Suprapubic skin (tissue), 4 donors: ENCODE results near the gene MYBPH.

Experiments
- EP300 ChIP-seq: sonication (generic); formaldehyde crosslinking; IDR thresholded peaks from one replicate; pipeline ENCODE4 v1.6.1; 2017; ENCODE audit warnings: antibody characterized with exemption
- POLR2A ChIP-seq, 2 donors: fragments of 450-650 bp; IDR thresholded peaks; one replicate each; pipeline ENCODE4 v1.6.1; 2017; ENCODE audit warnings: antibody characterized with exemption in 2 of 2, mild to moderate bottlenecking in 2 of 2, moderate library complexity in 2 of 2
- POLR2AphosphoS5 ChIP-seq, 3 donors: sonication (generic); formaldehyde crosslinking; IDR thresholded peaks; one replicate each; pipeline ENCODE4 v1.6.1; 2017; ENCODE audit warnings: antibody characterized with exemption in 3 of 3
- TF ChIP-seq, protein P1 (sequence below), 2 donors: fragments of 200-600 bp in 1 of 2; fragments of 450-650 bp in 1 of 2; sonication (generic) in 1 of 2; IDR thresholded peaks; one replicate each; pipeline ENCODE4 v1.5.1; 2016 to 2019; ENCODE audit warnings: antibody characterized with exemption in 2 of 2, mild to moderate bottlenecking in 1 of 2, moderate library complexity in 1 of 2

DNA sequence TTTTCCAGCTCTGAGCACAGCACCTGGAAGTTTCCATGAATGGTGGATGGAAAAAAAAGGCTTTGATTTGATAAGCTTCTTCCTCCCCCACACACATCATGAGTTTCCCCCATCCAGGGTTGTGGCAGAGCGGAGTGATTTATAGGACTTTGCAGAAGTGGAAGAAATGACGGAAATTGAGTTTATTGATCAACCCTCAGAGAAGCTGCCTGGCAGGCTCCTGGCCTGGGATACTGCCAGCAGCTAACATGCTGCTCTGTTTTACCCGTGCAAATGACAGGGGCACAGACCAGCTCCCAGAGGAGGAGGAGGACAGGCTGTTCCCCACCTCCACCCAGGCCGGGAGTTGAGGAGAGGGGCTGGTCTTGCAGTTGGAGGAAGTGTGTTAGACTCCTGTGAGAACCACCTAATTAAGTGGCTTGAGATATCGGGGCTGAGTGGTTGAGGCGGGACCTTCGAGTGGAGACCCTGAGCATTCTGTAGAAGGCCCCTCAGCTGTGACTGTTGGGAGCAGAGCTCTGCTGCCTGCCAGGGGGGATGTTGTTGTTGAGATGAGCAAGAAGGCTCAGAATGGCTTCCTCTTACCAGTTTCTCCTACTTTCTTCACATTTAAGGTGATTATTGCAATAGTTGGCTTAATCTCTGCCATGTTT lies 26.3 kb downstream of the MYBPH start:
- TF ChIP-seq, protein P1, sequence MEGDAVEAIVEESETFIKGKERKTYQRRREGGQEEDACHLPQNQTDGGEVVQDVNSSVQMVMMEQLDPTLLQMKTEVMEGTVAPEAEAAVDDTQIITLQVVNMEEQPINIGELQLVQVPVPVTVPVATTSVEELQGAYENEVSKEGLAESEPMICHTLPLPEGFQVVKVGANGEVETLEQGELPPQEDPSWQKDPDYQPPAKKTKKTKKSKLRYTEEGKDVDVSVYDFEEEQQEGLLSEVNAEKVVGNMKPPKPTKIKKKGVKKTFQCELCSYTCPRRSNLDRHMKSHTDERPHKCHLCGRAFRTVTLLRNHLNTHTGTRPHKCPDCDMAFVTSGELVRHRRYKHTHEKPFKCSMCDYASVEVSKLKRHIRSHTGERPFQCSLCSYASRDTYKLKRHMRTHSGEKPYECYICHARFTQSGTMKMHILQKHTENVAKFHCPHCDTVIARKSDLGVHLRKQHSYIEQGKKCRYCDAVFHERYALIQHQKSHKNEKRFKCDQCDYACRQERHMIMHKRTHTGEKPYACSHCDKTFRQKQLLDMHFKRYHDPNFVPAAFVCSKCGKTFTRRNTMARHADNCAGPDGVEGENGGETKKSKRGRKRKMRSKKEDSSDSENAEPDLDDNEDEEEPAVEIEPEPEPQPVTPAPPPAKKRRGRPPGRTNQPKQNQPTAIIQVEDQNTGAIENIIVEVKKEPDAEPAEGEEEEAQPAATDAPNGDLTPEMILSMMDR (IDR thresholded peaks at IDR 0.05) = no peak
- no peak for TF ChIP-seq POLR2A (IDR thresholded peaks at IDR 0.05)
- TF ChIP-seq EP300 = no peak
- TF ChIP-seq POLR2AphosphoS5 (IDR thresholded peaks at IDR 0.05) = no peak
